Stimulated activated naive CD8-positive, alpha-beta T cell treated with anti-CD3 and anti-CD28 coated beads, Interleukin-15, Interleukin-2, amounts not matched to agents 100 U/mL and 50 U/mL, for 24 hours (primary cell): ENCODE results near the gene HMG20A.
A peak's percentile ranks its signal among the peaks of the same experiment; 100 is the strongest.

ENCODE experiments used
- ATAC-seq: fragments of 150-1000 bp; cut with Tn5 transposase; one replicate; pipeline ENCODE4 v1.10.0; 2021
- DNase-seq: peaks from one replicate; pipeline ENCODE4 v3.0.0; 2021

The HMG20A gene

GRCh38 chr15:77430652-77431051, 10.0 kb downstream of the HMG20A start:
- DNase-seq (no peak), ATAC-seq (no peak)

GRCh38 chr15:77436822-77437221, 16.1 kb downstream of the HMG20A start:
- DNase-seq (no peak), ATAC-seq (no peak)

- DNase-seq (no peak), ATAC-seq (no peak)
These were observed 16.6 kb downstream of the HMG20A start for GRCh38 chr15:77437264-77437663.

GRCh38 chr15:77440378-77440999, 19.8 kb downstream of the HMG20A start:
- ATAC-seq (no peak), DNase-seq (no peak)

- ATAC-seq (no peak), DNase-seq (no peak)
These were observed 26.2 kb downstream of the HMG20A start for GRCh38 chr15:77446840-77447390.

GRCh38 chr15:77454265-77454664, 33.6 kb downstream of the HMG20A start:
- no peak for DNase-seq
- no peak for ATAC-seq

GRCh38 chr15:77454951-77455350, 34.3 kb downstream of the HMG20A start:
- ATAC-seq (no peak), DNase-seq (no peak)

GRCh38 chr15:77455696-77456321, 35.1 kb downstream of the HMG20A start:
- ATAC-seq (peak; percentile 65), DNase-seq (no peak)

- ATAC-seq = no peak
- no peak for DNase-seq
These were observed 36.1 kb downstream of the HMG20A start for GRCh38 chr15:77456746-77457145.

GRCh38 chr15:77457191-77457904, 36.7 kb downstream of the HMG20A start:
- no peak for DNase-seq
- peak; percentile 32 for ATAC-seq

GRCh38 chr15:77457905-77458265, 37.2 kb downstream of the HMG20A start:
- no peak for DNase-seq

GRCh38 chr15:77459031-77459430, 38.3 kb downstream of the HMG20A start:
- ATAC-seq (no peak), DNase-seq (no peak)

More at GRCh38 chr15:77457905-77458265, 37.2 kb downstream of the HMG20A start:
- ATAC-seq = no peak

GRCh38 chr15:77461486-77461885, 40.8 kb downstream of the HMG20A start:
- no peak for DNase-seq
- no peak for ATAC-seq

GRCh38 chr15:77464129-77464865, 43.6 kb downstream of the HMG20A start:
- DNase-seq = no peak

GRCh38 chr15:77466521-77466920, 45.8 kb downstream of the HMG20A start:
- ATAC-seq (no peak), DNase-seq (no peak)

More at GRCh38 chr15:77464129-77464865, 43.6 kb downstream of the HMG20A start:
- ATAC-seq = no peak

- ATAC-seq = no peak
- no peak for DNase-seq
These were observed 48.2 kb downstream of the HMG20A start for GRCh38 chr15:77468896-77469295.

GRCh38 chr15:77470235-77470634, 49.5 kb downstream of the HMG20A start:
- DNase-seq (no peak), ATAC-seq (no peak)

- no peak for DNase-seq
- no peak for ATAC-seq
These were observed 52.6 kb downstream of the HMG20A start for GRCh38 chr15:77473328-77473727.

- no peak for DNase-seq
- no peak for ATAC-seq
These were observed 53.8 kb downstream of the HMG20A start for GRCh38 chr15:77474310-77474988.

- no peak for ATAC-seq
- DNase-seq = no peak
These were observed 54.3 kb downstream of the HMG20A start for GRCh38 chr15:77475001-77475400.

- DNase-seq (no peak), ATAC-seq (no peak)
These were observed 55.2 kb downstream of the HMG20A start for GRCh38 chr15:77475898-77476297.

- ATAC-seq = no peak
- no peak for DNase-seq
These were observed 56.3 kb downstream of the HMG20A start for GRCh38 chr15:77476995-77477394.
